ENCODE measurements around the gene ADGRL3. TPM values are rescaled to one million over a fixed set of nuclear protein-coding genes. Genes with fewer than 3 reads are reported as not detected.

Gene ADGRL3
- total RNA-seq, 4 donors from 2014 or later, result 2.2 to 10.0 (median 4.6) TPM

DNA sequence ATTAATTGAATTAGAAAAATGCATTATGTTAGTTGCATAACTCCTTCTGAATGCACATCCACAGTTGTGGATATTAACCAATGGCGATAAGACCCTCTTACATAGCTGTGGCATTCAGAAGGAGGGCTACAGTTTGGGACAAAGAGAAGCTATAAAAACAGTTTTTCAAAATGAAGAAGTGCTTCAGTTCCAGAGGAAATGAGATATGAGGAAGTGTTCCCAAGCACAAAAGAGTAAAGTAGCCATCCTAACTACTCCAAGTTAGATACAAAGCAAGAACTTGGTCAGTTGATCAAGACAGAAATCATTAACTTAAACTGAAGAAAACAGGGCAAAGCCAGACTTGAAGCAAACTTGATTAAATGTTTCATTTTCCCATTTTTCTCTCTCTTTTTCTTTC is 17.2 kb upstream of the ADGRL3 start:
- in situ Hi-C loops (cut with MboI; ENCODE audit: low pct_ligation_motif_present in 1 of 4, low pct_unique_long_range_greater_than_20kb in 1 of 4, low sequenced_read_pairs in 3 of 4) (no loop called here), intact Hi-C loops (cut with DNase I; ENCODE audit: low total_unique reads) (no loop called here)
- no peak overlapping the region for H3K27ac ChIP-seq
- H3K27me3 ChIP-seq, result no peaks in the 10 kb centered on the region
- no peaks in the 10 kb centered on the region for H3K4me1 ChIP-seq
- H3K9me3 ChIP-seq, result peaks cover 4 to 7% of the 10 kb centered on the region in 2 donors
- 92 to 93% methylated on average over 1 of the region's 1 CpG for WGBS, 2 donors (ENCODE audit: low coverage in 1 of 2)
- no peaks in the 10 kb centered on the region for H3K36me3 ChIP-seq
- DNase-seq, result no peak
- H3K4me3 ChIP-seq, result no peak overlapping the region
- TF ChIP-seq POLR2AphosphoS5 (IDR thresholded peaks at IDR 0.05), result no peak
- TF ChIP-seq, protein P1, sequence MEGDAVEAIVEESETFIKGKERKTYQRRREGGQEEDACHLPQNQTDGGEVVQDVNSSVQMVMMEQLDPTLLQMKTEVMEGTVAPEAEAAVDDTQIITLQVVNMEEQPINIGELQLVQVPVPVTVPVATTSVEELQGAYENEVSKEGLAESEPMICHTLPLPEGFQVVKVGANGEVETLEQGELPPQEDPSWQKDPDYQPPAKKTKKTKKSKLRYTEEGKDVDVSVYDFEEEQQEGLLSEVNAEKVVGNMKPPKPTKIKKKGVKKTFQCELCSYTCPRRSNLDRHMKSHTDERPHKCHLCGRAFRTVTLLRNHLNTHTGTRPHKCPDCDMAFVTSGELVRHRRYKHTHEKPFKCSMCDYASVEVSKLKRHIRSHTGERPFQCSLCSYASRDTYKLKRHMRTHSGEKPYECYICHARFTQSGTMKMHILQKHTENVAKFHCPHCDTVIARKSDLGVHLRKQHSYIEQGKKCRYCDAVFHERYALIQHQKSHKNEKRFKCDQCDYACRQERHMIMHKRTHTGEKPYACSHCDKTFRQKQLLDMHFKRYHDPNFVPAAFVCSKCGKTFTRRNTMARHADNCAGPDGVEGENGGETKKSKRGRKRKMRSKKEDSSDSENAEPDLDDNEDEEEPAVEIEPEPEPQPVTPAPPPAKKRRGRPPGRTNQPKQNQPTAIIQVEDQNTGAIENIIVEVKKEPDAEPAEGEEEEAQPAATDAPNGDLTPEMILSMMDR (IDR thresholded peaks at IDR 0.05), result no peak
- TF ChIP-seq POLR2A (IDR thresholded peaks at IDR 0.05), result no peak
- no peak for TF ChIP-seq EP300 (IDR thresholded peaks at IDR 0.05; ENCODE audit: low read depth)

DNA sequence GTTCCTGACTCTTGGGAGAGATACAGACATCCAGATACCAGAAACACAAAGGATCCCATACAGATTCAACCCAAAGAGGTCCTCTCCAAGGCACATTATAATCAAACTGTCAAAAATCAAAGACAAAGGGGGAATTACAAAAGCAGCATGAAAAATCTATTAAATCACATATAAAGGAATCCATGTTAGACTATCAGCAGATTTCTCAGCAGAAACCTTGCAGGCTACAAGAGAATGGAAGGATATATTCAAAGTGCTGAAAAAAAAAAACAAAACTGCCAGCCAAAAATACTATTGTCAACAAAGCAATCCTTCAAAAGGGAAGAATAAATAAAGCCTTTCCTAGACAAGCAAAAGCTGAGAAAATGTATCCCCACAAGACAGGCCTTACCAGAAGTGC is 14.8 kb upstream of the ADGRL3 start:
- intact Hi-C loops (cut with DNase I; ENCODE audit: low total_unique reads), result no loop called here
- H3K4me3 ChIP-seq, result no peak overlapping the region
- H3K4me1 ChIP-seq, result no peaks in the 10 kb centered on the region
- peaks cover 4 to 7% of the 10 kb centered on the region in 2 donors for H3K9me3 ChIP-seq
- no peaks in the 10 kb centered on the region for H3K27me3 ChIP-seq
- in situ Hi-C loops (cut with MboI; ENCODE audit: low pct_ligation_motif_present in 1 of 4, low pct_unique_long_range_greater_than_20kb in 1 of 4, low sequenced_read_pairs in 3 of 4), result no loop called here
- TF ChIP-seq, protein P1 (IDR thresholded peaks at IDR 0.05), result no peak
- TF ChIP-seq POLR2A (IDR thresholded peaks at IDR 0.05), result no peak
- TF ChIP-seq EP300 (IDR thresholded peaks at IDR 0.05; ENCODE audit: low read depth), result no peak
- no peak for TF ChIP-seq POLR2AphosphoS5 (IDR thresholded peaks at IDR 0.05)
- H3K36me3 ChIP-seq, result no peaks in the 10 kb centered on the region
- H3K27ac ChIP-seq, result no peak overlapping the region
- no peak for DNase-seq

DNA sequence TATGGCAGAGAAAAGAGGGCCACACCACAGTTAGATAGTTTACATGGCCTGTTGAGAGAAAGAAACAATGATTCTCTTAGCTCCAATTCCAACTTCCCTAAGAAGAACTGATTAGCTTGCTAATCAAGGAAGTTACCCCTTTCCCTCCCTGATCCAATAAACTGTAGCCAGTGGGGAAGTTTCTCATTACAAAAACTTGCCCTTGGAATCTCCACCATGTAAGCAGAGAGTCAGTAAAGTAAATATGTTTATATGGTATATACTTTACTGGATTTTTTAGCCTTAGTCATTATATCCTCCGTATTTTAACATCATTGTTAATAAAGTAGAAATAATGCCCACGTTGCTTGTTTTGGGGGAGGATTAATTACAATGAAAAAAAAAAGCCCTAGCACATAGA is 7.7 kb upstream of the ADGRL3 start:
- intact Hi-C loops (cut with DNase I; ENCODE audit: low total_unique reads), result no loop called here
- WGBS, 2 donors (ENCODE audit: low coverage in 1 of 2), result 70 to 73% methylated on average over 2 of the region's 2 CpGs

DNA sequence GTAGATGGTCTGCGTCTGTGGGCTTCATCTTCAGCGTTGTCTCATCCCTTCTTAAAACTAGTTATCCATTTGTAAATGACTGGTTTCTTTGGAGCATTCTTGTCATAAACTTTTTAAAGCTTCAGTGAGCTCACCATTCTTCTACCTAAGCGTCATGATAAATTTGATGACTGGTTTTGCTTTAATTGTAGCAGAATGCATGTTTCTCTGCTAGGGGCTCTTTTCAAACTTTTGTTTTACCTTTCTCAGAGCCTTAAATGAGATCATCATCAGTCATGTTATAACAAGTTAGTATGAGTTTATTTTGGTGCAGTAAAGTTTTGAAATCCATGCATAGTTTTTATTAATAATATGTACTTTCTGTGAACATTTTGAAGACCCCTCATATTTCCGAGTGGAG is 6.3 kb upstream of the ADGRL3 start:
- no peak overlapping the region for H3K27ac ChIP-seq
- in situ Hi-C loops (cut with MboI; ENCODE audit: low pct_ligation_motif_present in 1 of 4, low pct_unique_long_range_greater_than_20kb in 1 of 4, low sequenced_read_pairs in 3 of 4), result no loop called here
- intact Hi-C loops (cut with DNase I; ENCODE audit: low total_unique reads), result no loop called here
- peaks cover 8% of the 10 kb centered on the region for H3K27me3 ChIP-seq
- TF ChIP-seq EP300 (IDR thresholded peaks at IDR 0.05; ENCODE audit: low read depth) (no peak), POLR2AphosphoS5 (IDR thresholded peaks at IDR 0.05) (no peak), POLR2A (IDR thresholded peaks at IDR 0.05) (no peak)
- TF ChIP-seq, protein P1 (IDR thresholded peaks at IDR 0.05), result no peak
- H3K9me3 ChIP-seq, result no peaks in the 10 kb centered on the region
- H3K36me3 ChIP-seq, result no peaks in the 10 kb centered on the region
- DNase-seq, result no peak
- no peak overlapping the region for H3K4me3 ChIP-seq
- no peaks in the 10 kb centered on the region for H3K4me1 ChIP-seq
- WGBS, 2 donors (ENCODE audit: low coverage in 1 of 2), result 87 to 88% methylated on average over 4 of the region's 4 CpGs

More for the DNA sequence above, 7.7 kb upstream of the ADGRL3 start:
- in situ Hi-C loops (cut with MboI; ENCODE audit: low pct_ligation_motif_present in 1 of 4, low pct_unique_long_range_greater_than_20kb in 1 of 4, low sequenced_read_pairs in 3 of 4), result no loop called here
- no peak overlapping the region for H3K27ac ChIP-seq
- H3K36me3 ChIP-seq, result no peaks in the 10 kb centered on the region
- H3K9me3 ChIP-seq, result no peaks in the 10 kb centered on the region
- H3K4me3 ChIP-seq, result no peak overlapping the region
- no peak for DNase-seq
- H3K27me3 ChIP-seq, result no peaks in the 10 kb centered on the region
- H3K4me1 ChIP-seq, result no peaks in the 10 kb centered on the region
- TF ChIP-seq, protein P1 (IDR thresholded peaks at IDR 0.05), result no peak
- TF ChIP-seq POLR2AphosphoS5 (IDR thresholded peaks at IDR 0.05) (no peak), POLR2A (IDR thresholded peaks at IDR 0.05) (no peak), EP300 (IDR thresholded peaks at IDR 0.05; ENCODE audit: low read depth) (no peak)

Data from transverse colon (tissue), 4 donors.